GM23338 (cell line): ENCODE data around the gene GPATCH4. TPM values are rescaled to one million over a fixed set of nuclear protein-coding genes. Genes with fewer than 3 reads are reported as not detected.

Source experiments
- ATAC-seq: fragments of 200-7000 bp; cut with Tn5 transposase; 3 replicates; pipeline ENCODE4 v1.9.1; 2020
- DNase-seq: peaks from one replicate; pipeline ENCODE4 v3.0.0-alpha.2; 2015; ENCODE audit warnings: low spot score
- H2AFZ ChIP-seq: fragments of 200-600 bp; sonication (generic); 2 replicates; pipeline ENCODE4 v1.8.0; 2016; ENCODE audit warnings: antibody characterized with exemption, mild to moderate bottlenecking, moderate library complexity
- H3F3A ChIP-seq: fragments of 200-600 bp; sonication (generic); replicated peaks from 2 replicates; pipeline ENCODE4 v1.8.0; 2017; ENCODE audit warnings: antibody characterized with exemption, mixed run types, low read depth
- H3K27ac ChIP-seq: fragments of 200-600 bp; sonication (generic); 2 replicates; pipeline ENCODE4 v1.6.1; 2016; ENCODE audit warnings: low read depth
- H3K27me3 ChIP-seq: fragments of 200-600 bp; sonication (generic); 2 replicates; pipeline ENCODE4 v1.8.0; 2016; ENCODE audit warnings: mild to moderate bottlenecking, mixed run types, moderate library complexity; ENCODE audit not compliant: insufficient read depth
- H3K36me3 ChIP-seq: fragments of 200-600 bp; sonication (generic); 2 replicates; pipeline ENCODE4 v1.8.0; 2016; ENCODE audit warnings: mild to moderate bottlenecking; ENCODE audit not compliant: insufficient read depth
- H3K4me1 ChIP-seq: fragments of 200-600 bp; sonication (generic); 2 replicates; pipeline ENCODE4 v1.8.0; 2016; ENCODE audit warnings: mild to moderate bottlenecking, moderate library complexity; ENCODE audit not compliant: insufficient read depth
- H3K4me2 ChIP-seq: fragments of 200-600 bp; sonication (generic); 2 replicates; pipeline ENCODE4 v1.7.1; 2017; ENCODE audit warnings: mixed run types
- H3K4me3 ChIP-seq: fragments of 200-600 bp; sonication (generic); 2 replicates; pipeline ENCODE4 v1.6.1; 2016; ENCODE audit warnings: mixed run types
- H3K79me2 ChIP-seq: fragments of 200-600 bp; sonication (generic); replicated peaks from 2 replicates; pipeline ENCODE4 v1.8.0; 2017; ENCODE audit warnings: mild to moderate bottlenecking; ENCODE audit not compliant: insufficient read depth
- H3K9me2 ChIP-seq: fragments of 200-600 bp; sonication (generic); 2 replicates; pipeline ENCODE4 v1.8.0; 2017; ENCODE audit not compliant: insufficient read depth
- H4K20me1 ChIP-seq: fragments of 200-600 bp; sonication (generic); replicated peaks from 2 replicates; pipeline ENCODE4 v1.8.0; 2017; ENCODE audit warnings: mild to moderate bottlenecking; ENCODE audit not compliant: insufficient read depth
- H3K27ac Mint-ChIP-seq: 2 replicates; pipeline ENCODE4 v1.8.0; 2020; ENCODE audit warnings: inconsistent platforms, mild to moderate bottlenecking, moderate library complexity, mixed read lengths
- H3K27me3 Mint-ChIP-seq: 3 replicates; pipeline ENCODE4 v1.8.0; 2022; ENCODE audit warnings: low read depth, mild to moderate bottlenecking, moderate library complexity, mixed read lengths, inconsistent platforms; ENCODE audit not compliant: insufficient read depth, poor library complexity
- H3K36me3 Mint-ChIP-seq: 3 replicates; pipeline ENCODE4 v1.8.0; 2021; ENCODE audit warnings: low read depth, mild to moderate bottlenecking, inconsistent platforms, moderate library complexity, mixed read lengths
- H3K4me1 Mint-ChIP-seq: 3 replicates; pipeline ENCODE4 v1.8.0; 2020; ENCODE audit warnings: mild to moderate bottlenecking, inconsistent platforms, mixed read lengths
- H3K4me3 Mint-ChIP-seq: 3 replicates; pipeline ENCODE4 v1.8.0; 2021; ENCODE audit warnings: moderate library complexity, mild to moderate bottlenecking, inconsistent platforms, mixed read lengths
- H3K9me3 Mint-ChIP-seq: 3 replicates; pipeline ENCODE4 v1.8.0; 2020; ENCODE audit warnings: moderate library complexity, mild to moderate bottlenecking, inconsistent platforms, mixed read lengths
- CREB1 ChIP-seq: fragments of 250-450 bp; sonication (Bioruptor Pico); IDR thresholded peaks from 2 replicates; pipeline ENCODE4 v1.5.0; 2020; ENCODE audit warnings: low read depth, mild to moderate bottlenecking, moderate library complexity
- CTCF ChIP-seq, 2 experiments: fragments of 200-600 bp in 1 of 2; sonication (generic) in 1 of 2; conservative IDR thresholded peaks; 2 replicates each; pipeline versions ENCODE4 v1.5.1 to v1.6.1; 2016 to 2017; ENCODE audit warnings: antibody characterized with exemption in 2 of 2, low read depth in 2 of 2, mild to moderate bottlenecking in 2 of 2, moderate library complexity in 1 of 2
- ETS1 ChIP-seq: IDR thresholded peaks from 2 replicates; pipeline ENCODE4 v1.6.1; 2016; ENCODE audit warnings: antibody characterized with exemption
- EZH2 ChIP-seq: fragments of 200-600 bp; sonication (generic); IDR thresholded peaks from one replicate; pipeline ENCODE4 v1.8.0; 2017; ENCODE audit warnings: antibody characterized with exemption, mild to moderate bottlenecking, low read depth; ENCODE audit not compliant: unreplicated experiment
- JUNB ChIP-seq: IDR thresholded peaks from one replicate; pipeline ENCODE4 v1.6.1; 2016; ENCODE audit warnings: antibody characterized with exemption; ENCODE audit not compliant: unreplicated experiment
- NANOG ChIP-seq: IDR thresholded peaks from 2 replicates; pipeline ENCODE4 v1.6.1; 2016; ENCODE audit warnings: antibody characterized with exemption, borderline replicate concordance
- REST ChIP-seq: IDR thresholded peaks from one replicate; pipeline ENCODE4 v1.6.1; 2018; ENCODE audit warnings: antibody characterized with exemption; ENCODE audit not compliant: unreplicated experiment
- STAT1 ChIP-seq: IDR thresholded peaks from one replicate; pipeline ENCODE4 v1.6.1; 2016; ENCODE audit warnings: antibody characterized with exemption; ENCODE audit not compliant: unreplicated experiment
- ZNF114 ChIP-seq: fragments of 250-450 bp; sonication (Bioruptor Pico); IDR thresholded peaks from 2 replicates; pipeline ENCODE4 v1.5.0; 2020; ENCODE audit warnings: mild to moderate bottlenecking, moderate library complexity
- polyA plus RNA-seq: library from polyadenylated mRNA; unstranded; fragments of >200 nt; fragmentation: Nextera tagmentation; extraction: Ambion mirVana; gene quantifications from 2 replicates; pipeline ENCODE4 v1.2.1, GENCODE V29; 2016
- total RNA-seq: library from RNA; depleted of rRNA; stranded (reverse); fragments of >200 nt; shearing (Covaris generic); gene quantifications from 2 replicates; pipeline ENCODE4 v1.2.3, GENCODE V29; 2014

Gene GPATCH4
- total and polyA plus RNA-seq, 2 experiments from 2014 or later = 58.9 to 187 TPM

- Mint-ChIP-seq H3K27me3 (peaks cover 4% of the 10 kb centered on the region), H3K4me3 (peak overlapping the region; percentile 82), H3K27ac (peak overlapping the region; percentile 95), H3K4me1 (peaks cover 22% of the 10 kb centered on the region), H3K9me3 (no peaks in the 10 kb centered on the region), H3K36me3 (peaks cover 31% of the 10 kb centered on the region)
- TF ChIP-seq REST (no peak), ETS1 (no peak), ZNF114 (CRISPR knock-in tag) (no peak), CREB1 (no peak), JUNB (no peak), STAT1 (no peak), EZH2 (no peak), CTCF (conservative IDR thresholded peaks at IDR 0.05; ENCODE audit: low read depth in 2 of 2) (no peak), NANOG (no peak)
- Histone ChIP-seq H3K79me2 (no peaks in the 10 kb centered on the region), H3K36me3 (peaks cover 4% of the 10 kb centered on the region), H3K4me3 (peak overlapping the region; percentile 95), H3K4me1 (peaks cover 8% of the 10 kb centered on the region; the same call in 1 of the 2 replicates), H3F3A (peaks cover 22% of the 10 kb centered on the region), H3K4me2 (peak overlapping the region; percentile 80), H4K20me1 (peaks cover 10% of the 10 kb centered on the region; the same call in 1 of the 2 replicates), H3K27ac (peak overlapping the region; percentile 80; the same call in 1 of the 2 replicates), H2AFZ (peak overlapping the region; percentile 83), H3K27me3 (no peaks in the 10 kb centered on the region), H3K9me2 (no peaks in the 10 kb centered on the region)
- no peak for DNase-seq
- ATAC-seq = no peak
These were observed 10.7 kb downstream of the GPATCH4 start for GRCh38 chr1:156590326-156591180.
